Measurements from ENCODE around the gene ZKSCAN1.

- TF ChIP-seq CEBPB (IDR thresholded peaks at IDR 0.05) (no peak), TAF1 (IDR thresholded peaks at IDR 0.05; ENCODE audit: low read depth) (no peak), EGR1 (IDR thresholded peaks at IDR 0.05) (no peak), CREB1 (IDR thresholded peaks at IDR 0.05; ENCODE audit: low read depth) (no peak), EP300 (IDR thresholded peaks at IDR 0.05; ENCODE audit: borderline replicate concordance) (no peak), TEAD4 (IDR thresholded peaks at IDR 0.05) (no peak), MAX (IDR thresholded peaks at IDR 0.05) (no peak), FOXM1 (IDR thresholded peaks at IDR 0.05; ENCODE audit: borderline replicate concordance, low read depth) (no peak), NFIC (IDR thresholded peaks at IDR 0.05) (no peak), RAD21 (IDR thresholded peaks at IDR 0.05; ENCODE audit: low read depth) (no peak), YY1 (IDR thresholded peaks at IDR 0.05; ENCODE audit: low read depth) (no peak), TCF12 (IDR thresholded peaks at IDR 0.05; ENCODE audit: low read depth) (no peak)
- TF ChIP-seq, protein P1, sequence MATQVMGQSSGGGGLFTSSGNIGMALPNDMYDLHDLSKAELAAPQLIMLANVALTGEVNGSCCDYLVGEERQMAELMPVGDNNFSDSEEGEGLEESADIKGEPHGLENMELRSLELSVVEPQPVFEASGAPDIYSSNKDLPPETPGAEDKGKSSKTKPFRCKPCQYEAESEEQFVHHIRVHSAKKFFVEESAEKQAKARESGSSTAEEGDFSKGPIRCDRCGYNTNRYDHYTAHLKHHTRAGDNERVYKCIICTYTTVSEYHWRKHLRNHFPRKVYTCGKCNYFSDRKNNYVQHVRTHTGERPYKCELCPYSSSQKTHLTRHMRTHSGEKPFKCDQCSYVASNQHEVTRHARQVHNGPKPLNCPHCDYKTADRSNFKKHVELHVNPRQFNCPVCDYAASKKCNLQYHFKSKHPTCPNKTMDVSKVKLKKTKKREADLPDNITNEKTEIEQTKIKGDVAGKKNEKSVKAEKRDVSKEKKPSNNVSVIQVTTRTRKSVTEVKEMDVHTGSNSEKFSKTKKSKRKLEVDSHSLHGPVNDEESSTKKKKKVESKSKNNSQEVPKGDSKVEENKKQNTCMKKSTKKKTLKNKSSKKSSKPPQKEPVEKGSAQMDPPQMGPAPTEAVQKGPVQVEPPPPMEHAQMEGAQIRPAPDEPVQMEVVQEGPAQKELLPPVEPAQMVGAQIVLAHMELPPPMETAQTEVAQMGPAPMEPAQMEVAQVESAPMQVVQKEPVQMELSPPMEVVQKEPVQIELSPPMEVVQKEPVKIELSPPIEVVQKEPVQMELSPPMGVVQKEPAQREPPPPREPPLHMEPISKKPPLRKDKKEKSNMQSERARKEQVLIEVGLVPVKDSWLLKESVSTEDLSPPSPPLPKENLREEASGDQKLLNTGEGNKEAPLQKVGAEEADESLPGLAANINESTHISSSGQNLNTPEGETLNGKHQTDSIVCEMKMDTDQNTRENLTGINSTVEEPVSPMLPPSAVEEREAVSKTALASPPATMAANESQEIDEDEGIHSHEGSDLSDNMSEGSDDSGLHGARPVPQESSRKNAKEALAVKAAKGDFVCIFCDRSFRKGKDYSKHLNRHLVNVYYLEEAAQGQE (IDR thresholded peaks at IDR 0.05; ENCODE audit: low read depth): no peak
Measured at GRCh38 chr7:100087055-100087750, 71.8 kb downstream of the ZKSCAN1 start.

Measured in Ishikawa (cell line).